DND-41 (cell line): ENCODE results near the gene PRELID3B.

ENCODE experiments used
- EZH2 ChIP-seq: IDR thresholded peaks from 3 replicates; pipeline ENCODE4 v1.6.1; 2012; ENCODE audit warnings: borderline replicate concordance, low read depth, mild to moderate bottlenecking, moderate library complexity, low read length, inconsistent platforms; ENCODE audit not compliant: severe bottlenecking
- TF ChIP-seq, protein P1 (sequence below): IDR thresholded peaks from 2 replicates; pipeline ENCODE4 v1.5.1; 2012; ENCODE audit warnings: borderline replicate concordance, low read length, moderate library complexity, mild to moderate bottlenecking; ENCODE audit not compliant: poor library complexity, severe bottlenecking; ENCODE audit errors: extremely low read depth

DNA sequence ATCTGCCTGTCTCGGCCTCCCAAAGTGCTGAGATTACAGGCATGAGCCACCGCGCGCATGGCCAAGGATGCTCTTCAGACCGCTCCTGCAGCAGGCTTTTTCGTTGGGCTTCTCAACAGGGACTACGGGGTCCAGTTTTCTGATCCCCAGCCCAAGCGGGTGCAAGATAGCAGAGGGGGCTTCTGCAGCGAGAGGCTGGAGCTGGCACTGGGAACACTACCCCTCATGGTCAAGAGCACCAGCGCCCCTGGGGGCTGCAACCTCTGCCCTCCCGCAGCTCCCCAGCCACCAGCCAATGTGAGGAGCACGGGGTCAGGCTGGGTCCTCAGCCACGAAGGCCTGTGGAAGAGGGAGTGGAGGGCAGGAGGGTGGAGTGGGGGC is 41.5 kb downstream of the PRELID3B start:
- TF ChIP-seq, protein P1, sequence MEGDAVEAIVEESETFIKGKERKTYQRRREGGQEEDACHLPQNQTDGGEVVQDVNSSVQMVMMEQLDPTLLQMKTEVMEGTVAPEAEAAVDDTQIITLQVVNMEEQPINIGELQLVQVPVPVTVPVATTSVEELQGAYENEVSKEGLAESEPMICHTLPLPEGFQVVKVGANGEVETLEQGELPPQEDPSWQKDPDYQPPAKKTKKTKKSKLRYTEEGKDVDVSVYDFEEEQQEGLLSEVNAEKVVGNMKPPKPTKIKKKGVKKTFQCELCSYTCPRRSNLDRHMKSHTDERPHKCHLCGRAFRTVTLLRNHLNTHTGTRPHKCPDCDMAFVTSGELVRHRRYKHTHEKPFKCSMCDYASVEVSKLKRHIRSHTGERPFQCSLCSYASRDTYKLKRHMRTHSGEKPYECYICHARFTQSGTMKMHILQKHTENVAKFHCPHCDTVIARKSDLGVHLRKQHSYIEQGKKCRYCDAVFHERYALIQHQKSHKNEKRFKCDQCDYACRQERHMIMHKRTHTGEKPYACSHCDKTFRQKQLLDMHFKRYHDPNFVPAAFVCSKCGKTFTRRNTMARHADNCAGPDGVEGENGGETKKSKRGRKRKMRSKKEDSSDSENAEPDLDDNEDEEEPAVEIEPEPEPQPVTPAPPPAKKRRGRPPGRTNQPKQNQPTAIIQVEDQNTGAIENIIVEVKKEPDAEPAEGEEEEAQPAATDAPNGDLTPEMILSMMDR, result no peak
- TF ChIP-seq EZH2, result no peak
